ENCODE data around the gene CC2D2B.
"Not testable (repeated sequence)": the region's sequence is repeated elsewhere in the genome, so short reads cannot be mapped to it uniquely, and the experiment has no call there.

Gene CC2D2B

DNA sequence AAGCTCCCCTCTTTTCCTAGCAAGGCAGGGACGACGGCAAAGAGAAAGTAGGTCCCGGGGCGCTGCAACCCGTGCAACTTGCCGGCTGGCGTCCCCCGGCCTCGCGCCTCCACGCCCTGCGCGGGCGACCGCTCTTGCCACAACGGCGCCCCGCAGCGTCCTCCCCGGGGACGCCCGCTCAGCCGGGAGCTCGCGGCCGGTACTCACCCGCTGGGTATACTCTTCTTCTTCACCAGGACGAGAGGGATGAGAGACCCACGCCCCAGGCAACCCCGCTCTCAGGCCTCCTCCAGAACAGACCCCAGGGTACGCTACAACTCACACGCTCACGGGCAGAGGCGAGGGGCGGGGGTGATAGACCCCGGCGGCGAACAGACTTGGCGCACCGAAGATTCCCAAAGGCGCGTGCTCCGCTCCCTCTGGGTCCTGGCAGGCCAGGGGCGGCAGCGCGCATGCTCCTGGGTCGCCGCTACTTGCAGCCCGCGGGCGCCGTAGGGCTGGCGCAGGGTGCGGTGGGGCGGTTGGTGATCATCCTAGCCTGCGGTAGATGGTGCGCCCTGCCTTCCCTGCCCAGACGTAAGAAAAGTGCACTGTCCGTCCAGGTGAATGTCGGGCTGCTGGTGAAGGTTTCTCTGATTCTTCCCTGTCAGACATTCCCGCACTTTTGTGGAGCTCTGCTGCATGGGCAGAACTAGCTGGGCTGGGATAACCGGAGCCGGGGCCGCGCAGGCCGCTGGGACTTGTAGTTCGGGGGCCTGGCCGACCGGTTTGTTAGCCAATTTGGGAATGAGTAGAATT lies at the start of gene CC2D2B:
Gene CC2D2B (plus strand): TSS at position 520 of the 798 bp plus-strand sequence. CDS start 3,349 bp downstream, outside the sequence.
- peak; percentile 55 for DNase-seq (ENCODE audit: low read depth)

DNA sequence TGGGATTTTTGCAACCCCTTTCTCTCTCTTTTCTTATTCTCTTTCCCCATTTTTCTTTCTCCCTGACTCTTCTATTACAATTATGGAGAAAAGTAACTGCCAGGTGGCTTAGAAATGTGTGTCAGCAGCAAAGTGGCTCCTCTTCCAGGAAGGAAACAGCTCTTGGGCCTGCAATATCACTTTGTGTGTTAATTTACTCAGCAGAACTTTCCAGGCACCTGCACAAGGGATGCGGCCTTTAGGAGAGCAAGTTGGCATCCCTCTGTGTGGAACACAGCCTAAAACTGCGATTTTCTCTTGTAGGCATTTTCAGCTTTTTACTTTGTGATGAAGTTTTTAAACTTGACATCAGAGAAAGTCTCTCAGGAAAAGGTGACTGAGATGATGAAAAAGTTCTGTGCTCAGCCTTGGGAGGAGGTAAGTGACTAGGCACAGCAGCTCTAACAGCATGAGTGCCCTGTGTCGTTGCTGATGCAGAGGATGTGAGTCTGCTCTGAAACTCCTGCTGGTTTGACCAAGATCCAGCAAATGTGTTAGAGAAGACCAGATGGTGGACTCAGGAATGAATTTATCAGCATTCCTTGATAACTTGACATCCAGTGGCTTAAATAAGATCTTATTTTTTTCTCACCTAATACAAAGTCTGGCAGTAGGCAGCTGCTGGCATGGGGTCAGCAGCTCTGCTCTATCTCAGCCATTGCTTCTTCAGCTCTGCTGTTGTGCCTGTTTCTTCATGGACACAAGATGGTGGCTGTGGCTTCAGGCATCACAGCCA lies 47.4 kb upstream of the CC2D2B start:
- no peak for DNase-seq (ENCODE audit: low read depth)

DNA sequence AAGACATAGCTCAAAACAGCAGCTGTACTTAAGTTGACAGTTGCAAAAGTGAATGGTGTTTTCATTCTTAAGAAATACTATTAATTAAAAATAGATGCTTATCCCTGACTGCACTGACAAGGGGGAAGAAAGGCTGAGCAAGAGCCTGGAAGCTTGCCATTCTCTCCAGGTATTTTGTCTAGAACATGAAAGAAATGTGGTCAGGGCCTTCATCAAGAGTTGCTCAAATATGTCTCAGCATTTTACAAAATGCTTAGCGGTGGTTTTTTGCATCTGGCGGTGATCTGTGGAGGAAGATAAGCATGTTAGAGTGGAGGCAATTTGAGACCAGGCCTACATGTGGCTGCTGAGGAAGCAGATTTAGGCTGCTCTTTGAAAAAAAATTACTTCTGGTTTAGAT lies 46.4 kb upstream of the CC2D2B start:
- no peak for DNase-seq (ENCODE audit: low read depth)

DNA sequence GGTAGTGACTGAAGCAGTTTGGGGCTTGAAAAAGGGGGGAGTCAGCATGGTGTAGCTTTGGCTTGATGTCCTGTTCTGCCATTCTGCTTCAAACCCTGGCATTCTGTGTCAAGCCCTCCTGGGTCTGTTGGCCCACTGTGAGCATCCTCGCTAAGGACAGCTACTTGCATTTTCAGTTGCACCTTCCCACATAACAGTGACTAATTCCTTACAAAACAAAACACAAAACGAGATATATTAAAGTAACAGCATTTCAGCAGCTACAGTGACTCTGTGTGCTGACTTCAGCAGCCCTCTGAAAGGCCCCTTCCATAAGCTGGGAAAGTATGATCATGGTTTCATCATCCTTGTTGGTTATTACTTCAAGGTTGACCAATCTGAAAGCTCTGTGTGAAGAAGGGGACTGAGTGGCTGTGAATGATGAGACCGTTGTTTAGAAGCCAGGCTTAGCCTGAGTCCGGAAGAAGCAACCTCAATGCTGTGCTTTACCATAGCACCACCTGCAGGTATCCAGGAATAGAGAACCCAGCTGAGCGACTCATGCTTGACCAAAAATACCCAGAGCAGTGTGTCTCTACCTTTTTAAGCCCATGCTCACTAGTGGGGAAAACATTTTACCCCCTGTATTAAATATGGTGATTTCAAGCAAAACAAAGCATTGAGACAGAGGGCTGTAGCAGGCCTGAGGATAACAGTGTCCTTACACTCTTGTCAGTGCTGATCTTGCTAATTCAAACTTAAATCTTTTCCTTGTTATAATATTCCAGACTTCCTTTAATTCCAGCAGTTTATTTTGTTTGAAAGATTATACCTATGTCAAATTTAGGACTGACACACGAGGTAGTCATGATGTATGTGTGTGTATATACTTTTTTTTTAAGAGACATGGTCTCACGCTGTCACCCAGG lies 42.6 kb upstream of the CC2D2B start:
- peak; percentile 62 for DNase-seq (ENCODE audit: low read depth)

GRCh38 chr10:95865814-95866466 lies 41.8 kb upstream of the CC2D2B start:
- DNase-seq (ENCODE audit: low read depth) = no peak

- DNase-seq (ENCODE audit: low read depth) = no peak
Observed at GRCh38 chr10:95866467-95866842, 41.3 kb upstream of the CC2D2B start.

GRCh38 chr10:95867866-95868265 lies 39.9 kb upstream of the CC2D2B start:
- no peak for DNase-seq (ENCODE audit: low read depth)

DNA sequence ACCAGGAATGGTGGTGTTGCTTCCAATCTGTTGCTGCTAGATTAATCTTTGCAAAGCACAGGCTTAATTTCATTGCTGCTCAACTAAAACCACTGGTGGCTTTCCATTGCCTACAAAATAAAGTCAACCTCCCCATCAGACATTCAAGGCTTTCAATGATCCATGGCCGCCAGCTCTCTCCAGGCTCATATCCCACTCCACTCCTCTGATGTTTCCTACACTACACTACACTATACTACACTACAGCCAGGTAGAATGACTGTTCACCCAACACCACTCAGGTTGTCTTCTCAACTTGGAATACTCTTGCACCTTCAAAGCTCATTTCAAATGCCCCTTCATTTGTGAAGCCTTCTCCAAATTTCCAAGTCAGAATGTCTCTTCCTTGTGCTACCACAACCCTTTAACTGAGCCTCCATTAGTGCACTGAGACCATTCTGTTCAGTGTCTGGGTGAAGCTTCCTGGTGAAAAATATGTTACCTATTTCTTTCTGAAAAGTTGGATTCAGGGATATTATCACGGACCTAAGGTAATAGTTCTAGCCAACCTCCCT lies 35.5 kb upstream of the CC2D2B start:
- no peak for DNase-seq (ENCODE audit: low read depth)

DNA sequence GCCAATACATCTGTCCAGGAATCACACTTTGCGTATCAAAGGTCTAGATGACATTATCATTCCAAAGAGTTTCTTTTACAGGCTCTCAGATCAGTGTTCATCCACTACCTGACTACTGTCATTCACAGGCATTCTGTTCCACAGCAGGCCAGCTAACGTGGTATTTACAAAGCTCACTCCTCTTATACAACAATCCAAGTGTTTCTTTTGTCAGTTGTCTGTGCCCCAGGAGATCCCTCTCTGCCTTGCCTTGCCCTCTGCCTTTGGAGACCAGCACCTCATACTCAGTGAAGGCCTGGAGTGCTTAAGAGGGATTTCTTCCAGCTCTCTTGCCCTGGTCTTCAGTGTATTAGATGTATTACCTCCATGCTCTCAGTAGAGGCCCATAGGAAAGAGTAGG lies 34.6 kb upstream of the CC2D2B start:
- DNase-seq (ENCODE audit: low read depth) = no peak

DNA sequence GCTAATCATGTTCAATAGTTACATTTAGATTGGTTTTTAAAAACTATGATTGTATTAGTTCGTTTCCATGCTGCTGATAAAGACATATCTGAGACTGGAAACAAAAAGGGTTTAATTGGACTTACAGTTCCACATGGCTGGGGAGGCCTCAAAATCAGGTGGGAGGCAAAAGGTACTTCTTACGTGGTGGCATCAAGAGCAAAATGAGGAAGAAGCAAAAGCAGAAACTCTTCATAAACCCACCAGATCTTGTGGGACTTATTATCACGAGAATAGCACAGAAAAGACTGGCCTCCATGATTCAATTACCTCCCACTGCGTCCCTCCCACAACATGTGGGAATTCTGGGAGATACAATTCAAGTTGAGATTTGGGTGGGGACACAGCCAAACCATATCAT lies 34.1 kb upstream of the CC2D2B start:
- no peak for DNase-seq (ENCODE audit: low read depth)

GRCh38 chr10:95874783-95875182 lies 33.0 kb upstream of the CC2D2B start:
- DNase-seq (ENCODE audit: low read depth) = not testable (repeated sequence)

DNA sequence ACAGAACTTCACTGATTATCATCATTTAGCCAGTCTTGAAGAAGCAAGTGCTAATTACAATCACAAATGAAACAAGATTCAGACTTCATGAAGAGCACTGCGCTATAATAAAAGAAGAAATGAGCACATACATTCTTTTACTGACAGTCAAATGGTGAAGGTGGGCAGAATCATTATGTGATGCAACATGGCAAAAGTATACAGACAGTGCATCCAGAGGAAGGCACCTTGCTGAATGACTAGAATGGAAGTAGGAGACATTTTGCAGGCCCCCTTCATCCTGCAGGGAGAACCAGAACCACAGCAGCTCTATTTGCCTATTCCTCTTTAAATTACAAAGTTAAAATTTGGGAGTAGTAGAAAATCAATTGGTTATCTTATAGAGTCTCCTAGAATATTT lies 31.0 kb upstream of the CC2D2B start:
- DNase-seq (ENCODE audit: low read depth) = no peak

GRCh38 chr10:95877881-95878280 lies 29.9 kb upstream of the CC2D2B start:
- DNase-seq (ENCODE audit: low read depth) = no peak

- no peak for DNase-seq (ENCODE audit: low read depth)
Observed at GRCh38 chr10:95880704-95881103, 27.1 kb upstream of the CC2D2B start.

DNA sequence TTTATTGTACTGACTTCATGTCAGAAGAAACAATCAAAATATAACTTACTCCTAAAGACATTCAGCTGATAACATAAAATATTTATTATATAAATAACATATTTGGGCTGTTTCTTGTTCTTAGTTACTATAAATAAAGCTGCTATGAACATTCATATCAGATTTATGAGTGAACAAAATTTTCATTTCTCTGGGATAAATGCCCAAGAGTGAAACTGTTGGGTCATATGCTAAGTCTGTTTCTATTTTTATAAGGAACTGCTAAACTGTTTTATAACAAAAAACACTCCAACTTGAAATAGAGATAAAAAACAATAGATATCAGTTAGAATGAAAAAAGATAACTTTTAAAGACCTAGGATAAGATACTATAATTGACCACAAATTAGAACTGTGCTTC lies 26.5 kb upstream of the CC2D2B start:
- no peak for DNase-seq (ENCODE audit: low read depth)

- DNase-seq (ENCODE audit: low read depth) = no peak
Observed at GRCh38 chr10:95889830-95890229, 17.9 kb upstream of the CC2D2B start.

DNA sequence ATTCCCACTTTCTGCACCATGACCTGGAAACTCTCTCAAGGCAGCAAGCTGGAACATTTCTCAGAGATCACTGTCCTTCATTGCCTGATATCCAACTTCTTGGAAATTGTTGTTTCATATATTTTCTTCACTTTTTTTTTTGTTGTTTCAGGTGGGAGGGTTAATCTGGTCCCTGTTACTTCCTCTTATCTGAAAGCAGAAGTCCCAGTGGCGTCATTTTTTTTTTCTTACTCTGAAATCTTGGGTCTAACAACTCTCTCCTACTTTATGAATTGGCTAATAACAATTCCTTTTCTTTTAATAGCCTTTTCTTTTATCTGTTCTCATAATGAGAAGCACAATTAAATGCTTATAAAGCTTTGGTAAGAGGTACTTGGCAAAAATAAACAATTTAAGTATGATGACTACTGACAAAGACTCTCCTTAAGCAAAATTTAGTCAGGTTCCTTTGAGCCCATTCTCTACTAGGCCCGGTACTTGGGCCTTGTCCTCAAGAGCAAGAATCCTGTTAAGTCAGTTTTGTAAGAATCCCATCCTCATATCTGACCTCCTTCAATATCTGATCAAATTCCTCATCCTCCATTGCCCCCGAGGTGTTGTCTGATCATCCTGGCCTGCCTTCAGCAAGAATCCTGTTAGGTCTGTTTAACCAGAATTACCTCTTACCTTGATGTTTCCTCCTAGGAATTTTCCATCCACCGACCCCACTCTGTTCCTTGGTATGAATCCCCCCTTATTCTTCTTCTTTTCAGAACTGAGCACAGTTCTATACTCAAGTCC lies 11.5 kb upstream of the CC2D2B start:
- DNase-seq (ENCODE audit: low read depth) = no peak

- not testable (repeated sequence) for DNase-seq (ENCODE audit: low read depth)
Observed at GRCh38 chr10:95905897-95906580, 1.7 kb upstream of the CC2D2B start.

DNA sequence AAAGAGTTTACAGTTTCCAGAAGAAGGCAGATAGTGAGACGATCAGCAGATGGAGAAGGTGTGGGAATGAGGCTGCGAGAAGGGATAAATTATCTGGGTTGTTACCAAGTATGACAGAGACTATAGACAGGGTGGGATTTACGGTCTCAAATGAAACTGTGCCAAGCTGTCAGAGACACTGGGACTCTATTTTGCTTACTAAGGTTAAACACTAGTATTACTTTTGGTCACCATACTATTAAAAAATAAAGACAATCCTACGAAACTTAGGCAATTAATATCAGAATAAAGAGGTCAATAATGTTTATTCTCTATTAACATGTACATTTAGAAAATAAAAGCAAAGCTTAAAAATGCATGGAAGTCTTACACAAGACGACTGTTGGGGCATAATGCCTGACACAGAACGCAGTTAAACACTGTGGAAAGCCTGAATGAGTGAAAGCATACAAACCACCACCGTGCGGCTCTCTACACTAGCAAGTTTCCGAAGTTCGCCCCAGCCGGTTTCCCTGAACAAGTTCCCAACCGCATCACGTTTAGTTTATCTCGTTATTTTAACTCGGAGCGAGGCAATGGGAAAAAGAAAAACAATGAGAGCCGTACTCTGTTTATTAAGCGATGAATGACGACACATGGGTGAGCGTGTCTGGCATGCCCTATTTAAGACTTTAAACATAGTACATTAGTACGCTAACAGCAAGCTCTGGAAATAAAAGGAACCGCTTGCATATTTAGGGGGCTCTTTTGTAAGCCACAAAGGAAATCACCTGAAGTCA lies 909 bp upstream of the CC2D2B start:
- DNase-seq (ENCODE audit: low read depth) = peak; percentile 27
